Activated T-cell treated with anti-CD3 and anti-CD28 coated beads, Interleukin-2, amount 50 U/mL, for 72 hours (primary cell): ENCODE measurements around the gene HCLS1. TPM values are rescaled to one million over a fixed set of nuclear protein-coding genes. Genes with fewer than 3 reads are reported as not detected.
"Not testable (repeated sequence)": the region's sequence is repeated elsewhere in the genome, so short reads cannot be mapped to it uniquely, and the experiment has no call there.

ENCODE experiments used
- ATAC-seq, 2 donors: fragments of 150-1000 bp; cut with Tn5 transposase; replicated peaks in 1 of 2; 2 replicates each; pipeline ENCODE4 v1.10.0; 2021; ENCODE audit warnings: moderate library complexity in 2 of 2, mild to moderate bottlenecking in 1 of 2
- DNase-seq, 2 donors: peaks; one replicate each; pipeline ENCODE4 v3.0.0; 2021 to 2022; ENCODE audit warnings: mixed read lengths in 1 of 2
- H3K27ac Mint-ChIP-seq: one replicate; pipeline ENCODE4 v1.8.0; 2022; ENCODE audit warnings: mild to moderate bottlenecking, moderate library complexity, mixed read lengths
- H3K27me3 Mint-ChIP-seq: one replicate; pipeline ENCODE4 v1.8.0; 2022; ENCODE audit warnings: low read depth, mixed read lengths
- H3K36me3 Mint-ChIP-seq, 2 donors: one replicate each; pipeline ENCODE4 v1.8.0; 2022; ENCODE audit warnings: mixed read lengths in 2 of 2, mild to moderate bottlenecking in 1 of 2; ENCODE audit not compliant: insufficient read depth in 2 of 2
- H3K4me1 Mint-ChIP-seq: one replicate; pipeline ENCODE4 v1.8.0; 2022; ENCODE audit warnings: low read depth, mixed read lengths
- H3K4me3 Mint-ChIP-seq, 2 donors: one replicate each; pipeline ENCODE4 v1.8.0; 2022; ENCODE audit warnings: mild to moderate bottlenecking in 2 of 2, mixed read lengths in 2 of 2, moderate library complexity in 2 of 2
- H3K9me3 Mint-ChIP-seq, 2 donors: one replicate each; pipeline ENCODE4 v1.8.0; 2022; ENCODE audit warnings: mixed read lengths in 2 of 2
- total RNA-seq, 2 donors: library from RNA; stranded (reverse); gene quantifications; one replicate each; pipeline ENCODE4 v1.2.3, GENCODE V29; 2022

Gene HCLS1, protein sequence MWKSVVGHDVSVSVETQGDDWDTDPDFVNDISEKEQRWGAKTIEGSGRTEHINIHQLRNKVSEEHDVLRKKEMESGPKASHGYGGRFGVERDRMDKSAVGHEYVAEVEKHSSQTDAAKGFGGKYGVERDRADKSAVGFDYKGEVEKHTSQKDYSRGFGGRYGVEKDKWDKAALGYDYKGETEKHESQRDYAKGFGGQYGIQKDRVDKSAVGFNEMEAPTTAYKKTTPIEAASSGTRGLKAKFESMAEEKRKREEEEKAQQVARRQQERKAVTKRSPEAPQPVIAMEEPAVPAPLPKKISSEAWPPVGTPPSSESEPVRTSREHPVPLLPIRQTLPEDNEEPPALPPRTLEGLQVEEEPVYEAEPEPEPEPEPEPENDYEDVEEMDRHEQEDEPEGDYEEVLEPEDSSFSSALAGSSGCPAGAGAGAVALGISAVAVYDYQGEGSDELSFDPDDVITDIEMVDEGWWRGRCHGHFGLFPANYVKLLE
- 100 to 1,000 TPM; 236 to 259 TPM for total RNA-seq

DNA sequence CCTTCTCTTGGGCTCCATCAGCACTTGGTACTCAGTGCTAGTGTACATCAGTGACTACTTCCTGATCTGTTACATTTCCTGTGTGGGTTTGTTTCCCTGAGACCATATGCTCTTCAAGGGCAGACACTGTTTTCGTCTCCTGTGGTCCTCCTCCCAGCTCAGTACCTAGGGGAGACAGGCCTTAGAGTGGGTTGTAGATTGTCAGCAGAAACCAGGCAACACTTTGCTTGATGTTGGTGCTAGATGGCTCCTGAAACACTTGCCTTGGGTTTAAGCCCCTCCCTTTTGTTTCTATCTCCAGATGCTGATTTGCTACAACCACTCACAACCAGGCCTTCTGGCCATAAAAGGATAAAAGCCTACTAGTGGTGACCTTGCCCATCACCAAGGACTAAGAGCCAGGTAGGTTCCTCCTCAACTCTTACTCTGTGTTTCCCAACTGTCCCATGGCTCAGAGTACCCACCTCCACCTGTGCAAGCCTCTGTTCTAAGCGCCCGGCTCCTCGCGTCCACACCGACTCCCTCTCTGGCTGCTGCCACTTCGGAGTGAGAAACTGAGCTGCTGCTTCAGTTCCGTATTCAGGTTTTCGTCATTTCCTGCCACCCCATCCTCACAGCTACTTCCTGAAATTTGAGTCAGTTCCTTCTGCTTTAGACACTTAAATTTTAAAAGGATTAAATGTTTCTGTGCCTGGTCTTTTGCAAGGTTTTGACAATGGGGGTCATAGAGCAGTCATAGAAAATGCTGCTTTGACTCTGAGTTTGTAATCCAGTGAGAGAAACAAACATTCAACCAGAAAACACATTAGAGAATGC is at the start of gene HCLS1:
TSS of gene HCLS1 (minus strand) at position 548 of the 816 bp plus-strand sequence. CDS start 2,556 bp downstream, outside the sequence.
- Mint-ChIP-seq H3K4me1 (peaks cover 60% of the 10 kb centered on the region), H3K27me3 (no peaks in the 10 kb centered on the region), H3K9me3 (no peaks in the 10 kb centered on the region), H3K36me3 (peaks cover 23 to 31% of the 10 kb centered on the region in 2 donors), H3K4me3 (peak within 1 kb of the TSS; percentile 87 to 95), H3K27ac (peak within 1 kb of the TSS; percentile 99)
- ATAC-seq, result peak; percentile 87 to 89
- peak; percentile 74 to 75 for DNase-seq

DNA sequence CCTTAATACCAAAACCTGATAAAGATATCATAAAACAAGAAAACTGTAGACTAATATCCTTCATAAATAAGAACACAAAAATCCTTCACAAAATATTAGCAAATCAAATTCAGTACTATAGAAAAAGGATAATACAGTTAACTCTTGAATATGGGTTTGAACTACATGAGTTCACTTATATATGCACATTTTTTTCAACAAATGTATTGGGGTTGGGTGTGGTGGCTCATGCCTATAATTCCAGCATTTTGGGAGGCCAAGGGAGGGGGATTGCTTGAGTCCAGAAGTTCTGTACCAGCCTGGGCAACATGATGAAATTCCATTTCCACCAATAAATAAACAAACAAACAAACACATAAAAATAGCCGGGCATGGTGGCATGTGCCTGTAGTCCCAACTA is 49.6 kb upstream of the HCLS1 start:
- DNase-seq, result no peak
- Mint-ChIP-seq H3K36me3 (peaks cover 12 to 15% of the 10 kb centered on the region in 2 donors), H3K4me3 (no peak overlapping the region), H3K4me1 (no peaks in the 10 kb centered on the region), H3K27ac (no peak overlapping the region), H3K27me3 (no peaks in the 10 kb centered on the region), H3K9me3 (no peaks in the 10 kb centered on the region)
- ATAC-seq, result no peak

DNA sequence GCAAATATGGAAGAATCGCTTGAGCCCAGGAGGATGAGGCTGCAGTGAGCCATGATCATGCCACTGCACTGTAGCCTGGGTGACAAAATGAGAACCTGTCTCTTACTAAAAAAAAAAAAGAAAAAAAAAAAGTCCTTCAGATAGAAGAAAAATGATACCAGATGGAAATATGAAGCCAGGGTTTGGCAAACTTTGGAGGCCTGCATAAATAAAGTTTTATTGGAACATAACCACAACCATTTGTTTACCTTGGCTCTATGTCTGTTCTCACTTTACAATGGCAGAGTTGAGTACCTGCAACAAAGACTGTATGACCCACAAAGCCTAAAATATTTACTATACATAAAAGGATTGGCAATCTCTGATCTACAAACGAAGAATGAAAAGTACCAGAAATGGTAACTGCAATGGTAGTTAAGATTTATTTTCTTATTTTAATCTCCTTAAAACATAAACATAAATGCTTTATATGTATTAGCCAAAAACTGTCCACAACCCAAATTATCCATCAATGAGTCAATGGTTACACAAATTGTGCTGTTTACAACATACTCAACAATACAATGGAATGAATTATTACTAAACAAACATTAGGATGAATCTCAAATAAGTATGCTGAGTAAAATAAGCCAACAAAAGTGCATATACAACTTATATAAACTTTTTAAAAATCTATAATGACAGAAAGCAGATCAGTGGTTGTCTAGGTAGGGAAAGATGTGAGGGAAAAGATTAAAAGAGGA is 47.0 kb upstream of the HCLS1 start:
- no peaks in the 10 kb centered on the region for H3K4me1 Mint-ChIP-seq
- peaks cover 8 to 17% of the 10 kb centered on the region in 2 donors for H3K36me3 Mint-ChIP-seq
- ATAC-seq (no peak), DNase-seq (no peak)
- no peak overlapping the region for H3K27ac Mint-ChIP-seq
- no peaks in the 10 kb centered on the region for H3K9me3 Mint-ChIP-seq
- H3K27me3 Mint-ChIP-seq, result no peaks in the 10 kb centered on the region
- H3K4me3 Mint-ChIP-seq, result no peak overlapping the region

DNA sequence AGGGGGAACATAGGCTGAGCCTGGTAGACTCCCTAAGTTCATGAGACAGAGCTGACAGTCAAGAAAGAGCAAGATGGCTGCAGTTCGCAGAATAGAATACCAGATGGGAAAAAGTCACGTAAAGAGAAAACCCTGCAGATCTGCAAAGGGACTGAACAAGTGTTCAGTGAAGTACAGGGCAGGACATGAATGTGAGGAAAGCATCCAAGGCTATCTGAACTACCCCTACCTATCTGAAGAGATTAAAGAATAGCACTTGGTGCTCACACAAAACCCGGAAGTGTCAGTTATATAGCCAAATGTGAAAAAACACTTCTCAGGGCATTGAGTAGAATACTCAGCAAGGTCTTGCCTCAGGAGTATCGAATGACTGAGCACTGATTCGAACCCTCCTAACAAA is 44.8 kb upstream of the HCLS1 start:
- no peak for DNase-seq
- Mint-ChIP-seq H3K9me3 (no peaks in the 10 kb centered on the region), H3K36me3 (peaks cover 4 to 13% of the 10 kb centered on the region in 2 donors), H3K4me3 (no peak overlapping the region), H3K27ac (no peak overlapping the region), H3K27me3 (no peaks in the 10 kb centered on the region), H3K4me1 (no peaks in the 10 kb centered on the region)
- no peak for ATAC-seq

DNA sequence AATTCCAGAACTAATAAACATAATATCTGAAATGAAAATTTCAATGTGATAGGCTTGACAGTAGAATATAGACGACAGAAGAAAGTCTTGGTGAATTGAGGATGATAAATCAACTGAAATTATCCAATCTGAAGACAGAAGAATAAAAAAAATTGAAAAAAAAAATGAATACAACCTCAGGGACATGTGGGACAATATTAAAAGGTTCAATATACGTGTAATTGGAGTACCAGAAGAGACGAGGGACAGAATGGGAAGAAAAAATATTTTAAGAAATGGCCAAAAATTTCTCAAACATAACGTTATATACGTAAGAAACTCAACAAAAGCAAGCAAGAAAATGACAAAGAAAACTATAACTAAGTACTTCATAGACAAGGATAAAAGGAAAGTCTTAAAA is 43.3 kb upstream of the HCLS1 start:
- DNase-seq (no peak), ATAC-seq (no peak)
- no peaks in the 10 kb centered on the region for H3K27me3 Mint-ChIP-seq
- H3K36me3 Mint-ChIP-seq, result peaks cover 2 to 13% of the 10 kb centered on the region in 2 donors
- peak overlapping the region; percentile 63 for H3K27ac Mint-ChIP-seq
- H3K4me1 Mint-ChIP-seq, result no peaks in the 10 kb centered on the region
- H3K9me3 Mint-ChIP-seq, result no peaks in the 10 kb centered on the region
- H3K4me3 Mint-ChIP-seq, result no peak overlapping the region

DNA sequence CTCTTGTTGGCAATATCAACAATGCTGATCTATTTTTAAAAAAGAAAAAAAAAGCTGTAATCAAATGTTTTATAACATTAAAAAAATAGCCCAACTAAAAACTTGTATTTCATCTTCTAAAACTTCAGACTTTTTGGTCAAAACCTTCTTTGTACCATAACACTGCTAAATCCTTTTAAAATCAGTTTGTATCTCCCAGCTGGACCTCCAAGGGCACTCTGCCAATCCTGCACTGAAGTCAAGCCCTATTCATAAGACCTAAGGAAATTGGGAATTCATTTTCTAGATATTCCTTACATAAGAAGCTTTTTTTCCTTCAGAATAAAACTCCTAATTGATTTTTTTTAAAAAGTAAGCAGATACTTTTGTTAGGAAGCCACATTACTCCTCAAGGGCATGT is 38.2 kb upstream of the HCLS1 start:
- no peaks in the 10 kb centered on the region for H3K9me3 Mint-ChIP-seq
- peaks cover 9 to 11% of the 10 kb centered on the region in 2 donors for H3K36me3 Mint-ChIP-seq
- no peaks in the 10 kb centered on the region for H3K4me1 Mint-ChIP-seq
- no peak for DNase-seq
- no peak overlapping the region for H3K4me3 Mint-ChIP-seq
- H3K27ac Mint-ChIP-seq, result no peak overlapping the region
- ATAC-seq, result no peak
- no peaks in the 10 kb centered on the region for H3K27me3 Mint-ChIP-seq

DNA sequence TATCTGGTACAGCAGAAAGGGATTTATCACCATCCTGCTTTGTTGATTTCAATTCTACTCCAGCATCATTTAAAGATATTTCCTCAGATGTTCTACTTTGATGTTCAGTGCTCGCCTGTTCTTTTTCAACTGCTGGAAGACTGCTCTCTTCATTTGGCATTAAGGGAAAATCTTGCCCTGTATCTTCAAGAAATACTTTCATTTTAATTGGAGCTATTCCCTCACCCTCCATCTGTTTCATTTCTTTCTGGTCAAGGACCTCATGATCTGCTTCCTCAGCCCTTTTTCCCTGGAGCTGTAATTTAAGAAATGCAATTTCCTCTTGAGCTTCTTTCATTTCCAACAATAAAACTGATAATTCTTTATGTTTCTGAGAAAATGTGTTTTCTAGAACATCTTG is 37.8 kb upstream of the HCLS1 start:
- Mint-ChIP-seq H3K27ac (no peak overlapping the region), H3K9me3 (no peaks in the 10 kb centered on the region), H3K4me1 (no peaks in the 10 kb centered on the region), H3K36me3 (peaks cover 8 to 9% of the 10 kb centered on the region in 2 donors), H3K27me3 (no peaks in the 10 kb centered on the region), H3K4me3 (no peak overlapping the region)
- DNase-seq (no peak), ATAC-seq (no peak)

DNA sequence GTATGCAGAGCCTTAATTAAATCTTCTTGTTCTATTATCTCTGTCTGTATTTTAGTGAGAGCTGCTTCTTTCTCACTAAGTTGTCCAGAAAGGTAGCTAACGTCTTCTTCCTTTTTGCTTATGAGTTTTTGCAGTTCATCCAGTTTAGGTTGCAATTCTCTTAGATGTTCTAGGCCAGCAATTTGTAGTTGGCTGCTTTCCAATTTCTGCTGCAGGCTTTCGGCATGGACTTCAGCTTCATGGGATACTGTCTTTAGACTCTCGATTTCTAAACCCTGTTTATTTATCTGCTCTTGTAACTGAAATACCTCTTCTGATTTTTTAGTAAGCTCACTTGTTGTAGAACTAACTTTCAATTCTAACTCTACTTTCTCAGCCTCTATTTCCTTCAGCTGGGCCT is 35.5 kb upstream of the HCLS1 start:
- ATAC-seq (no peak), DNase-seq (no peak)
- Mint-ChIP-seq H3K9me3 (no peaks in the 10 kb centered on the region), H3K27me3 (no peaks in the 10 kb centered on the region), H3K4me3 (no peak overlapping the region), H3K36me3 (peaks cover 14 to 16% of the 10 kb centered on the region in 2 donors), H3K4me1 (peaks cover 12% of the 10 kb centered on the region), H3K27ac (no peak overlapping the region)

DNA sequence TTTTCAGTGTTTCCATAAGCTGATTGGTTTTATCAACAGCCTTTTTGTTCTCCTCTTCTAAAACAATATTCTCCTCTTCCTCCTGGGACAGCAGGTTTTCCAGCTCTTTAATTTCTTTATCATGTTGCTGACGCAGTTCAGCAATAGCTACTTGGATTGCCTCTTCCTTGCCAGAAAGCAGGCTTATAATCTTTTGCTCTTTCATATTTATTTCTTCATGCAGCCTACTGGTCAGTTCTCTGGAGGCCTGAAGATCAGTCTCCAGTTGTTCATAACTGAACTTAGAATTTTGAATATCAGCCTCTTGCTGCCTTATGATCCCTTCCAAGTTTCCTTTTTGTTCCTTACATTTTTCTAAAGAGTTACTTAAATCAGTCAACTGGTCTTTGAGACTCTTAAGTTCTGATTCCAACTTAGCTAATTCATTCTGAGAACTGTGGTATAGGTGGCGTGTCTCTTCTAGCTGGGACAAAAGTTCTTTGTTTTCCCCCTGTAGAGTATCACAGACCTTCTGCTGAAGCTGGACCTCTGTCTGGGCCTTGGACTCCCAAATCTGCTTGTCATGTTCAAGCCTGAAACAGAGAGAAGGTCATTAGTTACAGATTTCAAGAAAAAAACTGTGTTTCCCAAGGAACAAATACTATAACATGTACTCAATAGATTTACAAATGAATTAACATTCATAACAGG is 31.5 kb upstream of the HCLS1 start:
- no peak for DNase-seq
- Mint-ChIP-seq H3K27me3 (no peaks in the 10 kb centered on the region), H3K4me3 (no peak overlapping the region), H3K27ac (peak overlapping the region; percentile 54), H3K9me3 (no peaks in the 10 kb centered on the region), H3K36me3 (peaks cover 11 to 14% of the 10 kb centered on the region in 2 donors), H3K4me1 (peaks cover 18% of the 10 kb centered on the region)
- no peak for ATAC-seq

DNA sequence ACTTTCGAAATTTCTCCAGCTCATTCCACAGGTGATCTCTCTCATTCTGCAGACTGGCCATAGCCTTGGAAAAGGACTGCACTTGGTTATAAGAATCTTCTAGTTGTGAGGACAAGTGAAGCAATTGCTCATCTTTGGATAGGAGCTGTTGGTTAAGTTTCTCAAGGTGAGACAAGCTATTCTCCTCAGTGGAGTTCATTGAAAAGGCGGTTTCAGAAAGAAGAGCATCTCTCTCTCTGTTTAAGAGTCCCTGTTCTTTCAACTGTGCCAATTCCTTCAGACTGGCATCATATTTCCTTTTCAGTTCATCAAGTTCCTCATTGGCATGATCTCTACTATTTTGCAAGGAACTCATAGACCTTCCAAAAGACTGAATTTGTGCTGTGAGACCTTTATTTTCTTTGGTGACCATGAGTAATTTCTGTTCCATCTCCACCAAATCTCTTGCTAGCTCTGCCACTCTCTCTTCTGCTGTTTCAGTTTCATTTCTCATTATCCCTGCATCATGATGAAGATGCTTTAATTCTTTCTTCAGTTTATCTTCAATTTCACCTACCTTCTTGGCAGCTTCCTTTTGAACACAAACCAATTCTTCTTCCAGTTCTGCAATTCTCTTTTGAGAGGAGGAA is 30.2 kb upstream of the HCLS1 start:
- Mint-ChIP-seq H3K27me3 (no peaks in the 10 kb centered on the region), H3K4me3 (peak overlapping the region in 1 of 2 donors; percentile 53), H3K27ac (peak overlapping the region; percentile 48), H3K36me3 (peaks cover 15 to 20% of the 10 kb centered on the region in 2 donors), H3K9me3 (no peaks in the 10 kb centered on the region), H3K4me1 (peaks cover 18% of the 10 kb centered on the region)
- ATAC-seq (peak; percentile 60 to 71), DNase-seq (no peak)

DNA sequence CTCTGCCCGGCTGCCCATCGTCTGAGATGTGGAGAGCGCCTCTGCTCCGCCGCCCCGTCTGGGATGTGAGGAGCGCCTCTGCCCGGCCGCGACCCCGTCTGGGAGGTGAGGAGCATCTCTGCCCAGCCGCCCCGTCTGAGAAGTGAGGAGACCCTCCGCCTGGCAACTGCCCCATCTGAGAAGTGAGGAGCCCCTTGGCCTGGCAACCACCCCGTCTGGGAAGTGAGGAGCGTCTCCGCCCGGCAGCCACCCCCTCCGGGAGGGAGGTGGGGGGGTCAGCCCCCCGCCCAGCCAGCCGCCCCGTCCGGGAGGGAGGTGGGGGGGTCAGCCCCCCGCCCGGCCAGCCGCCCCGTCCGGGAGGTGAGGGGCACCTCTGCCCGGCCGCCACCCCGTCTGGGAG is 28.0 kb upstream of the HCLS1 start:
- not testable (repeated sequence) for H3K27me3 Mint-ChIP-seq, H3K9me3 Mint-ChIP-seq, DNase-seq, H3K4me3 Mint-ChIP-seq, H3K27ac Mint-ChIP-seq, ATAC-seq
- Mint-ChIP-seq H3K36me3 (peaks cover 23 to 32% of the 10 kb centered on the region in 2 donors), H3K4me1 (peaks cover 18% of the 10 kb centered on the region)

DNA sequence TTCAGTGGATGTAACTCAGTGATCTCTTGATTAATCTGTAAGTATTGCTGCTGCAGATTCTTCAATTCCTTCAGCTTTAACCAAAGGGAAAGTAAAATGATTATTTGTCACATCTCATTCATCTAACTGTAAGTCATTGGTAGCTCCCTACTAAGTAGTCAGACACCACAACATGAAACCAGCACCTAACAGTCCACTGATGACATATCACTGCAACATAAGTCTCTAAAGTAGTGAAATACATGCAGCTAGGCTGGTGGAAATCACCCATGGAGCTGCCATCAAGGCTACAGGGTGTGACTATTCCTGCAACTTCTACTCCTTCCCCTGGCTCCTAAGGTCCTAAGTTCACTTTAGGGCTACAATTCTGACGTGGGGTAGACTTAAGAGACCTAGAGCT is 21.1 kb upstream of the HCLS1 start:
- Mint-ChIP-seq H3K4me3 (no peak overlapping the region), H3K36me3 (peaks cover 19 to 31% of the 10 kb centered on the region in 2 donors), H3K27me3 (no peaks in the 10 kb centered on the region), H3K9me3 (peaks cover 2 to 9% of the 10 kb centered on the region in 2 donors), H3K27ac (no peak overlapping the region), H3K4me1 (peaks cover 11% of the 10 kb centered on the region)
- DNase-seq, result peak; percentile 9 to 13
- peak; percentile 89 to 94 for ATAC-seq
